Measurements from ENCODE around the gene MICA. TPM values are rescaled to one million over a fixed set of nuclear protein-coding genes. Genes with fewer than 3 reads are reported as not detected.
"Not testable (repeated sequence)": the region's sequence is repeated elsewhere in the genome, so short reads cannot be mapped to it uniquely, and the experiment has no call there.

Gene MICA
- polyA plus RNA-seq, 2 donors = 8.8 to 9.9 TPM

DNA sequence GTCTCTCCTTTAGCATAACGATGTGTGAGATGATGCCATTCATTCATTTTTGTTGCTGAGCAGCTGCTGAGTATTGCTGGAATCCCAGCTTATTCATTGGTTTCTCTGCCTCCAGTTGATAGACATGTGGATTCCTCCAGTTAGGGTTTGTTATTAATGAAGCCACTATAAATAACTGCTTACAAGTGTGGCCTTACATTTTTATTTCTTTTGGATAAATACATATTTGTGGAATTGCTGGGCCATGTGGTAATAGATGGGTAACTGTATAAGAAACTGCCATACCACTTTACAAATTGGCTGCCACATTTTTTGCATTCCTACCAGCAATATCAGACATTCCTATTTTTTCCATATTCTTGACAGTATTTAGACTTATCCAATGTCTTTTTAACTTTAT is 43.8 kb upstream of the MICA start:
- no peak overlapping the region for H3K4me3 ChIP-seq (ENCODE audit: low read depth in 1 of 2, low read length in 2 of 2)
- no peak overlapping the region for H3K27ac ChIP-seq (ENCODE audit: low read depth in 2 of 2, low read length in 1 of 2)
- peaks cover 0 to 6% of the 10 kb centered on the region in 2 donors for H3K36me3 ChIP-seq (ENCODE audit: control insufficient read depth in 2 of 2, insufficient read depth in 2 of 2, low read length in 1 of 2)
- H3K27me3 ChIP-seq (ENCODE audit: control insufficient read depth in 1 of 2, insufficient read depth in 2 of 2, low read length in 2 of 2) = no peaks in the 10 kb centered on the region
- H3K9me3 ChIP-seq (ENCODE audit: control insufficient read depth in 2 of 2, insufficient read depth in 1 of 2, low read depth in 1 of 2, low read length in 1 of 2) = no peaks in the 10 kb centered on the region
- 84 to 87% methylated on average over 1 of the region's 1 CpG for WGBS, 2 donors
- peaks cover 0 to 9% of the 10 kb centered on the region in 2 donors for H3K4me1 ChIP-seq (ENCODE audit: control insufficient read depth in 2 of 2, insufficient read depth in 2 of 2, low read length in 1 of 2)

DNA sequence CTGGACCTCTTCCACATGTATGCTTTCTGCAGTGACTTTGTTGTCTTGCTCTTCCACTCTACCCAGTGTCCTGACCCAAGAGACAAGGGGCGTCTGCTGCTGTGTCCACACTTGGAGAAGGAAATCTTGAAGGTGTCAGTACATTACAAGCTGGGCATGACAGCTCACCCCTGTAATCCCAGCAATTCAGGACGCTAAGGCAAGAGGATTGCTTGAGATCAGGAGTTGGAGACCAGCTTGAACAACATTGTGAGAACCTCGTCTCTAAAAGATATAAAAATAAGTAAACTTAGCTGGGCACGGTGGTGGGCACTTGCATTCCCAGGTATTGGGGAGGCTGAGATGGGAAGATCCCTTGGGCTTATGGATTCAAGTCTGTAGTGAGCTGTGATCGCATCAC is 40.6 kb upstream of the MICA start:
- Histone ChIP-seq H3K27me3 (ENCODE audit: control insufficient read depth in 1 of 2, insufficient read depth in 2 of 2, low read length in 2 of 2) (peaks cover 0 to 4% of the 10 kb centered on the region in 2 donors), H3K9me3 (ENCODE audit: control insufficient read depth in 2 of 2, insufficient read depth in 1 of 2, low read depth in 1 of 2, low read length in 1 of 2) (no peaks in the 10 kb centered on the region), H3K4me3 (ENCODE audit: low read depth in 1 of 2, low read length in 2 of 2) (no peak overlapping the region), H3K36me3 (ENCODE audit: control insufficient read depth in 2 of 2, insufficient read depth in 2 of 2, low read length in 1 of 2) (no peaks in the 10 kb centered on the region), H3K27ac (ENCODE audit: low read depth in 2 of 2, low read length in 1 of 2) (no peak overlapping the region), H3K4me1 (ENCODE audit: control insufficient read depth in 2 of 2, insufficient read depth in 2 of 2, low read length in 1 of 2) (no peaks in the 10 kb centered on the region)
- WGBS, 2 donors = 38 to 62% methylated on average over 5 of the region's 5 CpGs

DNA sequence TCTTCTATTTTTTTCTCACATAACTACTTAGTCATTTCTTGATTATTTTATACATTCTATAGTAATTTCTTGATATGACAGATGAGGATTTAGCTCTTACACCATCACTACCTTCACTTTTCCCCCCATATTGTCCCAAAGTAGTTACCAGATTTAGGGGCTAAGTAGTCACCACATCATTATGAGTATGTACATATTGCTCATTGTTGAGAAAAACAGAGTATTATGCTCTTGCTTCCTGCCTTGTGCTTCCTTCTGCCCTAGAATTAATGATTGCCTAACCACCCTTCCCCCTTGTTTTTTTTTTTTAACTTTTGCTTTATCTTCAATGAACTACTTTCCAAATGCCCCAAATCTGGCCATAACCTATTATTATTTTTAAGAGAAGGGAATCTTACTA is 39.6 kb upstream of the MICA start:
- Histone ChIP-seq H3K36me3 (ENCODE audit: control insufficient read depth in 2 of 2, insufficient read depth in 2 of 2, low read length in 1 of 2) (no peaks in the 10 kb centered on the region), H3K27me3 (ENCODE audit: control insufficient read depth in 1 of 2, insufficient read depth in 2 of 2, low read length in 2 of 2) (peaks cover 0 to 4% of the 10 kb centered on the region in 2 donors), H3K4me3 (ENCODE audit: low read depth in 1 of 2, low read length in 2 of 2) (no peak overlapping the region)

DNA sequence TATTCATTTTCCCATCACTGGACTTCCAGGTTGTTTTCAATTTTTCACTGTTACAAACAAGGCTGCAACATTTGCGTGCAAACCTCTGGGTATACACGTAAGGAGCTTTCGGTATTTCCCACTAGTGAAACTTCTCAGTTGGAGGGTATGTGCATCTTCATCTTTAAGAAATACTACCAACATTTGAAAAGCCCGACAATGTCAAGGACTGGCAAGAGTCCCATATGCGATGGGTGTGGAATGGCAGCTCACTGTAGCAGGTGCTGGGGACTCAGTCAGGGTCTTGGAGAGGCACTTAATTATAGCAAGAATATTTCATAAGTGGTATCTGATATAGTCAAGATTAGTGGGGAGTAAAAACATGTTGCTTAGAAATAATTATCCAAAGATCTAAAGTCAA is 37.5 kb upstream of the MICA start:
- H3K27me3 ChIP-seq (ENCODE audit: control insufficient read depth in 1 of 2, insufficient read depth in 2 of 2, low read length in 2 of 2) = peaks cover 0 to 4% of the 10 kb centered on the region in 2 donors
- no peaks in the 10 kb centered on the region for H3K36me3 ChIP-seq (ENCODE audit: control insufficient read depth in 2 of 2, insufficient read depth in 2 of 2, low read length in 1 of 2)
- no peak overlapping the region for H3K4me3 ChIP-seq (ENCODE audit: low read depth in 1 of 2, low read length in 2 of 2)
- 73 to 87% methylated on average over 5 of the region's 5 CpGs for WGBS, 2 donors
- no peaks in the 10 kb centered on the region for H3K9me3 ChIP-seq (ENCODE audit: control insufficient read depth in 2 of 2, insufficient read depth in 1 of 2, low read depth in 1 of 2, low read length in 1 of 2)
- H3K4me1 ChIP-seq (ENCODE audit: control insufficient read depth in 2 of 2, insufficient read depth in 2 of 2, low read length in 1 of 2) = no peaks in the 10 kb centered on the region
- no peak overlapping the region for H3K27ac ChIP-seq (ENCODE audit: low read depth in 2 of 2, low read length in 1 of 2)

More for the DNA sequence above, 39.6 kb upstream of the MICA start:
- H3K4me1 ChIP-seq (ENCODE audit: control insufficient read depth in 2 of 2, insufficient read depth in 2 of 2, low read length in 1 of 2) = no peaks in the 10 kb centered on the region
- no peaks in the 10 kb centered on the region for H3K9me3 ChIP-seq (ENCODE audit: control insufficient read depth in 2 of 2, insufficient read depth in 1 of 2, low read depth in 1 of 2, low read length in 1 of 2)
- H3K27ac ChIP-seq (ENCODE audit: low read depth in 2 of 2, low read length in 1 of 2) = no peak overlapping the region

DNA sequence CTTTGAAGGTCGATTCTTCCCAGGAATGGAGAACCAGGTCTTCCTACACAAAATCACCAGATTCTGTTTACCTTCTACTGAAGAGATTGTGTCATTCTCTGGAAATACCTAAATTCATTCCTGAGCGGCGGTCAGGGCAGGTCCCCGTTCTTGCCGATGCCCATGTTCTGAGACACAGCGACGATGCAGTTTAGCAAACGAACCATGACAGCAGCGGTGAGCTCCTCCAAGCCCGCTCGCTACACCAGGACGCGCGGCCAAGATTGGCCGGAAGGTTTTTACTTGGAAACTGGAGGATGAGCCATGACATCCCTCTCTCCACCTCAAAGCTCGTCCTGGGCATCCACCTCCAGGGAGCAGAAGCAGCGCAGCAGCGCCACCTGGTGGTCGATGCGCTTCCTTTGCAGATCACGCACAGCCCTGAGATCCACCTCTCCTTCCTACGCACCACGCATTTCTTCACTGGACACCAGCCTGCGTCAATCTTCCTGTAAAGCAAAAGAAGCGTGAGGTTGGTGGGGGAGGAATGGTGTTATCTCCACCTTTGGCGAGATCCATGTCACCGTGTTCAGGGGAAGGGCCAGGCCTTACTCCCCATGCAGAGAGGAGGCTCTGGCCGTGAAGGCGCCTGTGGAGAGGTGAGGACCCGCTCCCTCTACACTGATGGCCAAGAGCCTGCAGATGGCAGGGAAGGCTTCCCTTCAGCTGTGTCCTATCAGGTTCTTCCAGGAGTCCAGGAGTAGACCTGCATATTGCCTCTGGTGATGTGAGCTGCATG is 36.5 kb upstream of the MICA start:
- Histone ChIP-seq H3K4me3 (ENCODE audit: low read depth in 1 of 2, low read length in 2 of 2) (peak overlapping the region in 1 of 2 donors; percentile 12), H3K4me1 (ENCODE audit: control insufficient read depth in 2 of 2, insufficient read depth in 2 of 2, low read length in 1 of 2) (no peaks in the 10 kb centered on the region), H3K27ac (ENCODE audit: low read depth in 2 of 2, low read length in 1 of 2) (peak overlapping the region in 1 of 2 donors; percentile 10), H3K27me3 (ENCODE audit: control insufficient read depth in 1 of 2, insufficient read depth in 2 of 2, low read length in 2 of 2) (peaks cover 0 to 4% of the 10 kb centered on the region in 2 donors), H3K9me3 (ENCODE audit: control insufficient read depth in 2 of 2, insufficient read depth in 1 of 2, low read depth in 1 of 2, low read length in 1 of 2) (no peaks in the 10 kb centered on the region), H3K36me3 (ENCODE audit: control insufficient read depth in 2 of 2, insufficient read depth in 2 of 2, low read length in 1 of 2) (no peaks in the 10 kb centered on the region)
- WGBS, 2 donors = 4 to 6% methylated on average over 30 of the region's 30 CpGs

DNA sequence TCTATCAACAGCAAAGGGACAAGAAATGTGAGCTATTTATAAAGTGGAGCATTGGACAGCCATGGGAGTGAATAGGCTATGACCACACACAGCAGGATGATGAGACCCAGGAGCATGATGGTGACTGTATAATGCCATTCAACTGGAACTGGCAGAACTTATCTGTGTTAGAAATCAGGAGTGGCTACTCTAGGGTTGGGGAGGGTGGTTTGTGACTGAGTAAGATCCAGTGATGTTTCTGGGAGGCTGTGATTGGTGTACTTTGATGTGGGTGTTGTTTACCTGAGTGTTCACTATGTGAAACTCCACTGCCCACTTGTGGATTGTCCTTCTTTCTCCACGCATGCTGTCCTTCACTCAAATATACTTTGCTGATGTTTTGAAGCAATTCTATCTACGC is 34.9 kb upstream of the MICA start:
- H3K4me3 ChIP-seq (ENCODE audit: low read depth in 1 of 2, low read length in 2 of 2) = no peak overlapping the region
- no peak overlapping the region for H3K27ac ChIP-seq (ENCODE audit: low read depth in 2 of 2, low read length in 1 of 2)
- H3K4me1 ChIP-seq (ENCODE audit: control insufficient read depth in 2 of 2, insufficient read depth in 2 of 2, low read length in 1 of 2) = no peaks in the 10 kb centered on the region
- H3K27me3 ChIP-seq (ENCODE audit: control insufficient read depth in 1 of 2, insufficient read depth in 2 of 2, low read length in 2 of 2) = peaks cover 0 to 4% of the 10 kb centered on the region in 2 donors
- H3K36me3 ChIP-seq (ENCODE audit: control insufficient read depth in 2 of 2, insufficient read depth in 2 of 2, low read length in 1 of 2) = no peaks in the 10 kb centered on the region
- no peaks in the 10 kb centered on the region for H3K9me3 ChIP-seq (ENCODE audit: control insufficient read depth in 2 of 2, insufficient read depth in 1 of 2, low read depth in 1 of 2, low read length in 1 of 2)
- whole genome bisulfite sequencing, 2 donors = 81 to 88% methylated on average over 2 of the region's 2 CpGs

DNA sequence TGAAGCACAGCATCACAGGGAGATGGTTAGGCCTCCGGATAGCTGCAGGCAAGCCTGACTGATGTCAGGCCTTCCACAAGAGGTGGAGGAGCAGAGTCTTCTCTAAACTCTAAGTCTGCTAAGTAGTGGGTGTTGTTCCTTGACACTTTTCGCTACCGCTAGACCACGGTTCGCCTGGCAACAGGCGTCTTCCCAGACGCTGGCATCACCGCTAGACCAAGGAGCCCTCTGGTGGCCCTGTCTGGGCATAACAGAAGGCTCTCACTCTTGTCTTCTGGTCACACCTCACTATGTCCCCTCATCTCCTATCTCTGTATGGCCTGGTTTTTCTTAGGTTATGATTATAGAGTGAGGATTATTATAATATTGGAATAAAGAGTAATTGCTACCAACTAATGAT is 29.3 kb upstream of the MICA start:
- H3K36me3 ChIP-seq (ENCODE audit: control insufficient read depth in 2 of 2, insufficient read depth in 2 of 2, low read length in 1 of 2); H3K27me3 ChIP-seq (ENCODE audit: control insufficient read depth in 1 of 2, insufficient read depth in 2 of 2, low read length in 2 of 2); H3K4me1 ChIP-seq (ENCODE audit: control insufficient read depth in 2 of 2, insufficient read depth in 2 of 2, low read length in 1 of 2); H3K4me3 ChIP-seq (ENCODE audit: low read depth in 1 of 2, low read length in 2 of 2); H3K27ac ChIP-seq (ENCODE audit: low read depth in 2 of 2, low read length in 1 of 2); H3K9me3 ChIP-seq (ENCODE audit: control insufficient read depth in 2 of 2, insufficient read depth in 1 of 2, low read depth in 1 of 2, low read length in 1 of 2): not testable (repeated sequence)
- WGBS, 2 donors = 20 to 24% methylated on average over 3 to 5 of the region's 8 CpGs

DNA sequence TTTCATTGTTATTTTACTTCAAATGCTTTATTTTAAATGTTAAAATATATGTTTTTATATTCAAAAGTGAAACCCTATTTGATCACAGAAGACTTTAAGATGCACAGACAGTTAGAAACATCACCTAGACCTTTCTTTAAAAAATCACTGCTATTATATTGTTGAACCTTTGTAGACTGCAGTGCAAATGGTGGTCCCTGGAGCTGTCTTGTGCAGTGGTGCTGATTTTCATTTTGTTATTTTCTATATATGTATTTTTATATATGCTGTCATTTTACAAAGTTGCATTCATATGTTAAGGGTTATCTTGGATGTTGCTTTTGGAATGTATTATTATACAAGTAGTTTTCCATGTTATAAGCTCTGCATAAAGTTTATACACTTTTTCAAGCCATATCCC is 27.7 kb upstream of the MICA start:
- no peak overlapping the region for H3K4me3 ChIP-seq (ENCODE audit: low read depth in 1 of 2, low read length in 2 of 2)
- H3K27me3 ChIP-seq (ENCODE audit: control insufficient read depth in 1 of 2, insufficient read depth in 2 of 2, low read length in 2 of 2) = no peaks in the 10 kb centered on the region
- H3K9me3 ChIP-seq (ENCODE audit: control insufficient read depth in 2 of 2, insufficient read depth in 1 of 2, low read depth in 1 of 2, low read length in 1 of 2) = no peaks in the 10 kb centered on the region
- H3K36me3 ChIP-seq (ENCODE audit: control insufficient read depth in 2 of 2, insufficient read depth in 2 of 2, low read length in 1 of 2) = no peaks in the 10 kb centered on the region
- no peak overlapping the region for H3K27ac ChIP-seq (ENCODE audit: low read depth in 2 of 2, low read length in 1 of 2)
- no peaks in the 10 kb centered on the region for H3K4me1 ChIP-seq (ENCODE audit: control insufficient read depth in 2 of 2, insufficient read depth in 2 of 2, low read length in 1 of 2)

DNA sequence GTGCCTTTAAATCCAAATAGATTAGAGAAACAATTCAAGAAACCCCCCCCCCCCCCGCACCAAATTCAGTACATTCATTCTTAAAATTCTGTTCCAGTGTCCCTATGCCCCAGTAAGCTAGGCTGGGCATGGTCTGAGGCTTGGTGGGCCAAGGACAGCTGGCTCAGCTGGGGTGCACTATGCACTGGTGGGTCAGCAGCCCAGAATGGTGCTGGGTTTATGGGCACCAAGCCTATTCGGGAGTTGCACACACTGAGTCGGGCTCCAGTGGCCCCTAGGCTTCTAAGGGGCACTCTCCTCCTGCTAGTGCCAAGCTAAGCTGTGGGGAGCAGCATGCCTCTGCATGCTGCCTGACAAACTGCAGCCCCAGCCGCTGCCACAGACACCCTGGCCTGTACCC is 26.4 kb upstream of the MICA start:
- no peaks in the 10 kb centered on the region for H3K36me3 ChIP-seq (ENCODE audit: control insufficient read depth in 2 of 2, insufficient read depth in 2 of 2, low read length in 1 of 2)
- no peaks in the 10 kb centered on the region for H3K27me3 ChIP-seq (ENCODE audit: control insufficient read depth in 1 of 2, insufficient read depth in 2 of 2, low read length in 2 of 2)
- no peak overlapping the region for H3K4me3 ChIP-seq (ENCODE audit: low read depth in 1 of 2, low read length in 2 of 2)
- no peaks in the 10 kb centered on the region for H3K9me3 ChIP-seq (ENCODE audit: control insufficient read depth in 2 of 2, insufficient read depth in 1 of 2, low read depth in 1 of 2, low read length in 1 of 2)
- WGBS, 2 donors = 34 to 41% methylated on average over 4 of the region's 4 CpGs
- no peaks in the 10 kb centered on the region for H3K4me1 ChIP-seq (ENCODE audit: control insufficient read depth in 2 of 2, insufficient read depth in 2 of 2, low read length in 1 of 2)
- H3K27ac ChIP-seq (ENCODE audit: low read depth in 2 of 2, low read length in 1 of 2) = no peak overlapping the region

DNA sequence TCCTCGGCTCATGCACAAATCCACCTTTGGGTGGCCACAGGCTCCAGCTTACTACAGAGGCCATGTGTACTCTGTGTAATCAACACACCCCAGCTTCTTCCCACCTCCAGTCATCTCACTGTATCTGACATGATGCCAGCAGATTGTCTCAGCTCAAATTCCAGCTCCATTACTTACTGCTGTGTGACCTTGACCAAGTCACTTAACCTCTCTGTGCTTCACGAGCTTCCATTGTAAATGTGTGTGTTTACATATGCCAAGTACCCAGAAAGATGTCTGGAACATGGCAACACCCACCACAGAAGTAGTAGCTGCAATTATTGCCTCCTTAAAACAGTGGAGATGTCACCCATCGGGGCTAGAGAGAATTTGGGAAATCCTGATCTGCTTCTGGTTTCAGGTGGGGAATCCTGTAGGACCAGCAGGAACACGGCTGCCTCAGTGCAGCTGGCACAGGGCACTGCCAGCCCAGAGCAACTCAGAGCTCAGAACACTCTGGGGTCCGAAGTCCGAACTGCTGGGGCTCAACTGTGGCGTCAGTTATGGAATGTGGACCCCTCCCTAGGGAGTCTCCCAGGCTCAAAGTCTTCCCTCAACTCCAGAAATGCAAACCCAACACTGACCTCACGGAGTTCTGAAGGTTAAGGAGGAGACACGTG is 25.2 kb upstream of the MICA start:
- Histone ChIP-seq H3K4me3 (ENCODE audit: low read depth in 1 of 2, low read length in 2 of 2) (no peak overlapping the region), H3K27ac (ENCODE audit: low read depth in 2 of 2, low read length in 1 of 2) (no peak overlapping the region), H3K36me3 (ENCODE audit: control insufficient read depth in 2 of 2, insufficient read depth in 2 of 2, low read length in 1 of 2) (no peaks in the 10 kb centered on the region), H3K4me1 (ENCODE audit: control insufficient read depth in 2 of 2, insufficient read depth in 2 of 2, low read length in 1 of 2) (no peaks in the 10 kb centered on the region), H3K27me3 (ENCODE audit: control insufficient read depth in 1 of 2, insufficient read depth in 2 of 2, low read length in 2 of 2) (no peaks in the 10 kb centered on the region), H3K9me3 (ENCODE audit: control insufficient read depth in 2 of 2, insufficient read depth in 1 of 2, low read depth in 1 of 2, low read length in 1 of 2) (no peaks in the 10 kb centered on the region)
- WGBS, 2 donors = 45 to 51% methylated on average over 9 of the region's 9 CpGs
